ENCODE data around the gene CMSS1. TPM values are rescaled to one million over a fixed set of nuclear protein-coding genes. Genes with fewer than 3 reads are reported as not detected.
A peak's percentile ranks its signal among the peaks of the same experiment; 100 is the strongest.

CMSS1 gene
- total RNA-seq = 19.7 TPM

GRCh38 chr3:99817437-99818240 is at the start of gene CMSS1:
CMSS1 (plus strand) TSS chr3:99817862.
- peak; percentile 97 for DNase-seq

DNA sequence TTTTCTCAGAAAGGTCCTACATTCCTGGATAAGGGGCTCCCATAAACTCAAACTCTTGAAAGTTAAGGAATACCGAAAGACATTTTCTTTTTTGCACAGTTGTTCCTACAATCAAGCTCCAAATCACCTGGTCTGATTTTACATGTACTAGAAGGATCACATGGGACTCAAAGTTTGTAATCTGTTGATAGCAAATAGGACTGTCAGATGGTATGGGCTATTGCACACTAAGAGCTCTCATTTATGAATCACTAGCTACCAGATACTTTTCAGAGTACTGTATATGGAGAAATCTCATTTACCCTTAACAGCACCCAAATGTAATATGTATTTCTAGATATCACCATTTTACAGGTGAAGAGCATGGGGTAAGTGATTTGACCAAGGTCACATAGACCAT is 49.5 kb upstream of the CMSS1 start:
- no peak for DNase-seq

DNA sequence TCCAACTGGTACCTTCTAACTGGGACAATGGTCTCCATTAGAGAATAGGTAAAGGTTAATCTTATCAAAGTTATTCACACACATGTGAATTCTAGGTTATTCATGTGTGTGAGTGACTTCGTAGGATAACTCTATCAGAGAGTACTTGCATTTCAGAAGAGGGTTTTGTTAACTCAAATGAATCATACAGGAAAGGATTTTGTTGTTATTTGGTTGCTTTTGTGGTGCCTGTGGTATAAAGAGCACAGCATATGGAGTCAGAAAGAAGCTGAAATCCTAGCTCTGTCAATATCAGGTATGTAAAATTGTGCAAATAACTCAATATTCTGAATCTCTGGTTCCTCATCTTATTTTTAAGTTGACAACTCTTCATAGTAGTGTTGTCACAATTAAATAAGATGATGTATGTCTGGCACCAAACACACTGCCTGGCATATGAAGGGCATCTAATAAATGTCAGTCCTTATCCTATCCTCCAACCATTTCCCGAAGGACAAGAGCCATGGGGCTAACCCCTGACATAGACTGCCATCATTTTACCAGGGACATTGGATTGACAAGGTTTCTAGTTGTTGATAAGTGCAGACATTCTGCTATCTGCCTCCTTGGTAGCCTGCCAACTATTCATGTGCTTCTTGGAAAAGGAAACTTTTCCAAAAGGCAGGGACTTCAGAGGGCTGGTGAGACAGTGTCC is 48.7 kb upstream of the CMSS1 start:
- no peak for DNase-seq

DNA sequence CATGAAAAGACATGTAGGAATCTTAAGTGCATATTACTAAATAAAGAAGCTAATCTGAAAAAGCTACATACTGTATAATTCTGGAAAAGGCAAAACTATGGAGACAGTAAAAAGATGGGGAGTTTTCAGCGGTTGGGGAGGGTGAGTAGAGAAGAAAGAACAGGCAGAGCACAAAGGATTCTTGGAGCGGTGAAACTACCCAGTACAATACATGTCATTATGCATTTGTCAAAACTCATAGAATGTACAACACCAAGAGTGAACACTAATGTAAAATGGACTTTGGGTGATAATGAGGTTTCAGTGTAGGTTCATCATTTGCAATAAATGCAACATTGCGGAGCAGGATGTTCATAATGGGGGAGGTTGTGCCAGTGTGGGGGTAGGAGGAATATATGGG is 45.5 kb upstream of the CMSS1 start:
- DNase-seq = no peak

DNA sequence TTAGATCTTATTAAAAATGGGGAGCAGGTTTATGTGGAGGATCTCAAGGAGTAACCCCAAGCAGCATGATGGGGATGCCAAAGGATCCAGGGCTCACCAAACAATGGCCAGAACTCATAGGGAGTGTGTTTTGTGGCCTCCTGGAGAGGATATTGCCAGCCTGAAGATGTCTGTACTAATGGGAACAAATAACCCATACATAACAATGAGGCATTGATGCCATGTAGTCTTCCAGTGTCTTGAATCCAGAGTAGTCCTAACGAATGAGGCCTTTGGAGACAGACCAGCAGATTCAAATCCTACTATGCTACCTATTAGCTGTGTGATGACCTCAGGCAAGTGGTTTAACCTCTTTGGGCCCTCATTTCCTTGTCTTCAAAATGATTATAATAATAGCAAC is 45.0 kb upstream of the CMSS1 start:
- DNase-seq = no peak

DNA sequence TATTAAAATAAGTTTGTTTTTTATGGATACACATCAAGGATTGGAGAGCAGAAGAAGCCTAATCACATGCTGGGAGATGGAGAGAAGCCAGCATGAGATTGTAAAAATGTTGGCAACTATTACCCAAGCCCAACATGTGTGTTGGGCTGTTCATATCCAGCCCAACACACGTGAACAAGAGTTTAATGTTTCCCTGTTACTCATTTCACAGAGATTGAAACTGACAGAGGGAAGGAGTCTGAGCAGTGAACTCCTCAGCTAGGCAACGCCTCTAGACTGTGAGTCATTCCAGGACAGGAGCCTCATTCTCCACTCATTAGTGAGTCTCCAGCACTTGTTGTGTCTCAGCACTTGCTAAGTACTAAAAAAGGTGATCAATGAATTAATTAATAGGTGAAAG is 43.2 kb upstream of the CMSS1 start:
- no peak for DNase-seq

DNA sequence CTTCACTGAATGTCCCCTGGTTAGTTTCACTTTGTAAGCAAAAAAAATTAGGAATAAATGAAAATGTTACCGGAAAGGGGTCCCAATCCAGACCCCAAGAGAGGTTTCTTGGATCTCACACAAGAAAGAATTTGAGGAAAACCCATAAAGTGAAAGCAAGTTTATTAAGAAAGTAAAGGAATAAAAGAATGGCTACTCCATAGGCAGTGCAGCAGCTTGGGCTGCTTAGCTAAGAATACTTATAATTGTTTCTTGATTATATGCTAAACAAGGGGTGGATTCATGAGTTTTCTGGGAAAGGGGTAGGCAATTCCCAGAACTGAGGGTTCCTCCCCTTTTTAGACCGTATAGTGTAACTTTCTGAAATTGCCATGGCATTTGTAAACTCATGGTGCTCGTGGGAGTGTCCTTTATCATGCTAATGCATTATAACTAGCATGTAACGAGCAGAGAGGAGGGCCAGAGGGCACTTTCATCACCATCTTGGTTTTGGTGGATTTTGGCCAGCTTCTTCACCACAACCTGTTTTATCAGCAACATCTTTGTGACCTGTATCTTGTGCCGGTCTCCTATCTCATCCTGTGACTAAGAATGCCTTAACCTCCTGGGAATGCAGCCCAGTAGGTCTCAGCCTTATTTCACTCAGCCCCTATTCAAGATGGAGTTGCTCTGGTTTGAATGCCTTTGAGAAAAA is 41.0 kb upstream of the CMSS1 start:
- DNase-seq = no peak

DNA sequence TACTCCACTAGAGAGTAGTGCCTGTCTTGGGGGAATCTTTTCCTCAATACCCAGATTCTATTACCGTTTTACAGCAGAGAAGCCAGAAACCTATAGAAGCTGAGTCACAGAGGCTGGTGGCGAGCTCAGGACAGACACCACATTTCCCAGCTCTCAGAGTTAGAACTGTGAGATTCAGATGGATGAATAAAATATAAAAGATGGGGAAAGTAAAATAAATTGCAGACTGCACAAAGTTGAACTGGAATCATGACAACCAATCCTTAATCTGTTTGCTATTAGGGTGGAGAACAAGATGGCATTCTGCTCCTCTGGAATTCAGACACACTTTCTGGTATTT is 40.5 kb upstream of the CMSS1 start:
- DNase-seq = no peak

DNA sequence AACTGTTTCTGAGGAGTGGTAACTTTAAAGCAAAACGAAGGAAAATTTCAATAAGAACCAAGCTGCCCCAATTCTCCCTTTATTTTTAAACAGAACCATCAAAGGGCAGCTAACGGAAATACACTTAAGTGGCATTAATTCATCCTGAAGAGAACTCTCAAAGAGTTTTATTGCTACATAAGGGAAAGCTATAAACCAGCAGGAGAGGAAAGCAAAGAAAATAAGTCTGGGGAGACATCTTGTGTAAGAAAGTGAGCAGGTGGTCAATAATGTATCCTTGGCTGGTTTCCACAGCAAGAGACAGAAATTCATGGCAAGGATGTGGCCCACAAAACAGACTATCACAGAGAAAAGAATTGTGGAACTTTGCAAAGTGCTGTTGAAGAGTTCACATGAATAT is 40.0 kb upstream of the CMSS1 start:
- no peak for DNase-seq

DNA sequence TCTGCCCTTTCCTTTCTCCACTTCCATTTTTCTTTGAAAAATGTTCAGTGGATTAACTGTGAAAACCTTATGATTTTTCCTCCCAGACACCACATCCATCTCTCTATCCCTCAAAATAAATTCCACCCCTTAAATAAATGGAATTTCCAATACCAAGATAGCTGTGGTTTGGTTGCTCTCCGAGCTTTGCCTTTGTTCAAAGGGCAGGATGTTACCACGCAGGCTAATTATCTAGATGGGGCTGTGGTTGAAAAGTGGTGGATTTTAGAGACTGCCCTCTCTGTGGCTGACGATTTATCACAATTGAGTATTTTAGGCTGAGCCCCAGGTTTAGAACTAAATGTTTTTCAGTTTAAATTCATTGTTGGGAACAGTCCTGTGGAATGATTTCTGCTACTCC is 36.9 kb upstream of the CMSS1 start:
- no peak for DNase-seq

DNA sequence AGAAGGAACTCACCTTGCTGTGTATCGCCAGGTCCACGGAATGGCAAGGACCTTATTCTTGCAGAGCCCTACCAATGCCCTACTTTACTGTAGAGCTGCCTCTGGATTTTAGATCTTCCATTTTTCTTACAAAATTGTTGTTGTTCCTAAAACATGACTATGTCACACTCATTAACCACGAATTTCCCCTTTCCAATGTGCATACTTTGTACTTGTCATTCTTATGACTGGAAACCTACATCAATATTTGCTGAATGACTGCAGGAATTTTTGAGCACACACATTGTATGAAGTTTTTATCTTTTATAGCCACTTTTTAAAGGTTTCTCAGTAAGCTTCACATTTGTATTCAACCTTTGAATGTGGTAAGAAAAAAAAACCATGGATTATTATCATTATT is 35.9 kb upstream of the CMSS1 start:
- DNase-seq = no peak

DNA sequence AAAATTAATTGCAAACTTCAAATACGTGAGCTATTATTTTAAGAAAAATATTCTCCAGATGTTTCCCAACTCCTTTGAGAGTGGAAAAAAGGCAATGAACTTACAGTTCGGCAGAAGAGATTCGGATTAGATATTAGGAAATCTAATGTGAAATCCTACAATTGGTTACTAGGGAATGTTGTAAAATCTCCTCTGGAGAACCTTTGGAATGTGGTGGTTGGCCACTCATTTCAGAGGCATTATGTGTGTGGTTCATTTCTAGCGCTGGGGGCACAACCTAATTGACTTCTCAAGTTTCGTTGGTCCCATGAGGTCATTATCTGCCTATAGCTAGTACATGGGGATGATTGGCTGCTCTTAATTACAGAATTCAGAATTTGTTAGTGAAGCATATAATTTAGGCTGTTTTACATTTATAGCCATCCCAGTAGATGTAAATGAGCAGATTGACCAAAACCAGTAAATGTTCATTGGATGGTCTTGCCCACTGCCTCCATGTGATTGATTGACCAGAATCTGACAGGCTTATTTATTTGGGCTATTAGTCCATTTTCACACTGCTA is 34.6 kb upstream of the CMSS1 start:
- no peak for DNase-seq

DNA sequence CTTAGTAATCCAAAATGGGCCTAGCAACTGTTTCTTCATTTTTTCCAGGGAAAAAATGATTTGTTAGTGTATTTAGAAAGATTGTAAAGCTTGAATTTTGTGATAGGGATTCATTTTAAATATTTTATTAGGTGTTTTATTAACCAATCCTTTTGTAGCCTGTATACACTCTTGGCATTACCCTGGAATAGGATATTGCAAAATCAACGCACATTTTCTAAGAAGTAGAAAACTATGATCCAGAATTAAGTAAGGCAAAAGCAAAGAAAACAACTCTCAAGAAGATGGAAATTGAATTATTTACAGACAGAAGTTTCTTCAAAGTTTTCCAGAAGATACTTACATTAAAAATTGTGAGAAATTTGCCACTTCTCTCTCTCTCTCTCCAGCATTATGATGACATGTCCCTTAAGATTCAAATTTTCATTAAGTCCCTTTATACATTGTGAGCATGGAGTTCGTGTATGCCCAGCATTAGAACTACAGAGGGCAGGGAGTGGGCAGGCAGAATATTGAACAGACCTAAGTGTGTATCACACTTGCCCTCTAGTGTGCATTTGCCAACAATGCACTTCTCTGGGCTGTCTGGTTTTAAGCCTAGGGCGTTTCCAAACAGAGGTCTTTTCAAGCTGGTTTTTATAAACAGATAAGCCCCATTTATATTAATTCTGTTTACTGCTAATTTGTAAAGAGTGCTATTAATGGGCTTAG is 28.5 kb upstream of the CMSS1 start:
- DNase-seq = peak; percentile 52

GRCh38 chr3:99794485-99794884 is 23.2 kb upstream of the CMSS1 start:
- DNase-seq = no peak

- no peak for DNase-seq
Measured at GRCh38 chr3:99795573-99795972, 22.1 kb upstream of the CMSS1 start.

DNA sequence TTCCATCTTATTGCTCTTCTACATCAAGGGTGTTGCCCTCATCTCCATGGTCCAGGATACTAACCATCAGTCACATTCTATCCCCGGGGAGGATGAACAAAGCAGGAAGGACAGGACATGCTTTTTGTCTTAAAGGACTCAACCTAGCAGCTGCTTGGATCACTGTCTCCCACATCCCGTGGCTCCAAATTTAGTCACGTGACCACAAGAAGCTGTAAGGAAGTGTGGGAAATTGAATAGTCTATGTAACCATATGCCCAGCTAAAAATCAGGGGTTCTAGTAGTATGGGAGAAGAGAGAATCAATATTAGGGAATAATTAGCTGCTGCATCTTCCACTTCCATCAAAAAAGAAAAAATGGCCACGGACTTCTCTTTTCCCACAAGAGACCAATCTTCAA is 18.2 kb upstream of the CMSS1 start:
- no peak for DNase-seq

DNA sequence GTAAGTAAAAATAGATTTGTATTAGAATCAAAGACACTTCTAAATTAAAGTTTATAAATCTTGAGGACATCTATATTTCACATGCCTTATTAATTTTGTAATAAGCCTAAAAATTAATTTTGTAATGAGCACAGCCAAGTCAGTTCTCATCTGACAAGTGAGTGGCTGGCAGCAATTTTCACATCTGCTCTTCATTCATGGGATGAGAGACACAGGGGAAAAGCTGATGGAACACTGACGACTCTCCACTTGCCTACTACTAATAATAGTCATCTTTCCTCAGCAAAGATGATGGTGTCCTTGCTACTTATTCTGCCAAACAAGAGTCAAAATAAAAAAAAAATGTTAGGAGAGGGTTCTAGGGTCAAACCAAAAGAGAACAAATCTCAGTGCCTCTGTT is 14.4 kb upstream of the CMSS1 start:
- DNase-seq = no peak

DNA sequence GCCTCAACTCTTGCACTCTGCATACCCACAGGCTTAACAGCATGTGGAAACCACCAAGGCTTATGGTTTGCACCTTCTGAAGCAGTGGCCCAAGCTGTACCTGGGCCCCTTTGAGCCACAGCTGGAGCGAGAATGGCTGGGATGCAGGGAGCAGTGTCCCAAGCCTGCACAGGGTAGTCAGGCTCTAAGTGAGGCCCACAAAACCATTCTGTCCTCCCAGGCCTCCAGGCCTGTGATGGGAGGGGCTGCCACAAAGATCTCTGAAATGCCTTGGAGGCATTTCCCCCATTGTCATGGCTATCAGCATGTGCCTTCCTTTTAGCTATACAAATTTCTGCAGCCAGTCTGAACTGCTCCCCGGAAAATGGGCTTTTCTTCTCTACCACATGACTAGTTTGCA is 12.5 kb upstream of the CMSS1 start:
- no peak for DNase-seq

- DNase-seq = peak; percentile 60
Measured at GRCh38 chr3:99808163-99808794, 9.4 kb upstream of the CMSS1 start.

DNA sequence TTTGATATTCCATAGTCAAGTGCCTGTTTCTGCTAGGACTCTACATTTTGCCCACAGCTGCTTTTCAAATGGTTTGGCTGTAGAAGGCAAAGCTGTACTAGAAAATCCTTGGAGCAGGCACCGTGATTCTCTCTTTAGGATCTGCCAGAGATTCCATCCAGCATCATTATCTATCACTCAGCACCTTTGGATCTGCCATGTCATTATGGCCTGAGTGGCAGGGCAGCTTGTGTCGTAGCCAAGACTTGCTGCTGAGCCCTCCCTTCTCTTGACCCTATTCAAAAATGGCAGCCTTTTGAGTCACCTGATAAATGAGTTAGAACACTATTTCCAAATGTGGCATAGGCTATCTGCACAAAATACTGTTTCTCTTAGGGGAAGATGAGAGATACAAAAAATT is 8.1 kb upstream of the CMSS1 start:
- no peak for DNase-seq

GRCh38 chr3:99810403-99810802 is 7.3 kb upstream of the CMSS1 start:
- no peak for DNase-seq

DNA sequence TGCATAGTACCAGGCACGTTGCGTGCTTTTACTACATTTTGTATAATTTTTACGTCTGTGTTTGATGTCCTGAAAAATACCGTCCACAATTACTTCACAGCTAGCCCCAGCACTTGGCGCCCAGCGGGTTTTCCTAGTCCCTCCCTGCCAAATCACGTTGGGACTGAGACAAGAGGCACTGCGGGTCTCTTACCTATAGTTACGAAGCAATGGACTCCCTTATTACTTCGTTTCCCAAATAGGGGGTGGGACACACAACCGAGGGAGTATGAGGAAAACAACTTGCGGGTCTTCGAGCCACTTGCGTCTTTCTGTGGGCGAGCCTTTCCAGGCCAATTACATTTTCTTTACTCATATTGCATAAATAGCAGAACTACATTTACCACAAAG is 620 bp upstream of the CMSS1 start:
- peak; percentile 67 for DNase-seq
